SK-N-SH (cell line): ENCODE measurements around the gene ASMTL.
"Not testable (repeated sequence)": the region's sequence is repeated elsewhere in the genome, so short reads cannot be mapped to it uniquely, and the experiment has no call there.

Experiments
- CHD2 ChIP-seq: fragments of 150-350 bp; IDR thresholded peaks from 2 replicates; pipeline ENCODE4 v1.6.1; 2018; ENCODE audit warnings: low read length; ENCODE audit not compliant: partially characterized antibody
- EP300 ChIP-seq, 2 experiments: IDR thresholded peaks; 2 replicates each; pipeline versions ENCODE4 v1.4.0 to v1.6.1; 2012; ENCODE audit warnings: borderline replicate concordance in 1 of 2, low read depth in 1 of 2, low read length in 1 of 2
- FOXM1 ChIP-seq: IDR thresholded peaks from 2 replicates; pipeline ENCODE4 v1.4.0; 2012; ENCODE audit warnings: low read depth, mild to moderate bottlenecking
- RAD21 ChIP-seq: IDR thresholded peaks from 2 replicates; pipeline ENCODE4 v1.6.1; 2012; ENCODE audit warnings: mild to moderate bottlenecking, low read length
- RCOR1 ChIP-seq: fragments of 150-350 bp; IDR thresholded peaks from 2 replicates; pipeline ENCODE4 v1.6.1; 2017; ENCODE audit warnings: antibody characterized with exemption, low read length
- TF ChIP-seq, protein P1 (sequence below): fragments of 200-600 bp; sonication (generic); IDR thresholded peaks from 2 replicates; pipeline ENCODE4 v1.6.1; 2017; ENCODE audit warnings: antibody characterized with exemption, mild to moderate bottlenecking, moderate library complexity
- TF ChIP-seq, protein P2 (sequence below): IDR thresholded peaks from 2 replicates; pipeline ENCODE4; 2012
- TF ChIP-seq, protein P3 (sequence below): fragments of 150-350 bp; IDR thresholded peaks from 2 replicates; pipeline ENCODE4 v1.6.1; 2017; ENCODE audit warnings: antibody characterized with exemption, low read length, low read depth, borderline replicate concordance

DNA sequence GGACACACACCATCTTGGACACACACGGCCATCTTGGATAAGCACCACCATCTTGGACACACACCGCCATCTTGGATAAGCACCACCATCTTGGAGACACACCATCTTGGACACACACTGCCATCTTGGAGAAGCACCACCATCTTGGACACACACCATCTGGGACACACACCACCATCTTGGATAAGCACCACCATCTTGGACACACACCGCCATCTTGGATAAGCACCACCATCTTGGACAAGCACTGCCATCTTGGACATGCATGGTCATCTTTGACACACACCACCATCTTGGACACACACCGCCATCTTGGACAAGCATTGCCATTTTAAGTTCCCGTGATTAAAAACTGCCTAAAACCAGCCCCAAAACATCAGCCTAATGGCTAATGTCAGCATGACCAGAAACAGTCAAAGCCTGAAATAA is 4.1 kb downstream of the ASMTL start:
- TF ChIP-seq, protein P1, sequence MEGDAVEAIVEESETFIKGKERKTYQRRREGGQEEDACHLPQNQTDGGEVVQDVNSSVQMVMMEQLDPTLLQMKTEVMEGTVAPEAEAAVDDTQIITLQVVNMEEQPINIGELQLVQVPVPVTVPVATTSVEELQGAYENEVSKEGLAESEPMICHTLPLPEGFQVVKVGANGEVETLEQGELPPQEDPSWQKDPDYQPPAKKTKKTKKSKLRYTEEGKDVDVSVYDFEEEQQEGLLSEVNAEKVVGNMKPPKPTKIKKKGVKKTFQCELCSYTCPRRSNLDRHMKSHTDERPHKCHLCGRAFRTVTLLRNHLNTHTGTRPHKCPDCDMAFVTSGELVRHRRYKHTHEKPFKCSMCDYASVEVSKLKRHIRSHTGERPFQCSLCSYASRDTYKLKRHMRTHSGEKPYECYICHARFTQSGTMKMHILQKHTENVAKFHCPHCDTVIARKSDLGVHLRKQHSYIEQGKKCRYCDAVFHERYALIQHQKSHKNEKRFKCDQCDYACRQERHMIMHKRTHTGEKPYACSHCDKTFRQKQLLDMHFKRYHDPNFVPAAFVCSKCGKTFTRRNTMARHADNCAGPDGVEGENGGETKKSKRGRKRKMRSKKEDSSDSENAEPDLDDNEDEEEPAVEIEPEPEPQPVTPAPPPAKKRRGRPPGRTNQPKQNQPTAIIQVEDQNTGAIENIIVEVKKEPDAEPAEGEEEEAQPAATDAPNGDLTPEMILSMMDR = not testable (repeated sequence)
- TF ChIP-seq CHD2; RAD21; FOXM1; RCOR1; EP300 (IDR thresholded peaks at IDR 0.05; ENCODE audit: borderline replicate concordance in 1 of 2, low read depth in 1 of 2, low read length in 1 of 2): not testable (repeated sequence)
- TF ChIP-seq, protein P2, sequence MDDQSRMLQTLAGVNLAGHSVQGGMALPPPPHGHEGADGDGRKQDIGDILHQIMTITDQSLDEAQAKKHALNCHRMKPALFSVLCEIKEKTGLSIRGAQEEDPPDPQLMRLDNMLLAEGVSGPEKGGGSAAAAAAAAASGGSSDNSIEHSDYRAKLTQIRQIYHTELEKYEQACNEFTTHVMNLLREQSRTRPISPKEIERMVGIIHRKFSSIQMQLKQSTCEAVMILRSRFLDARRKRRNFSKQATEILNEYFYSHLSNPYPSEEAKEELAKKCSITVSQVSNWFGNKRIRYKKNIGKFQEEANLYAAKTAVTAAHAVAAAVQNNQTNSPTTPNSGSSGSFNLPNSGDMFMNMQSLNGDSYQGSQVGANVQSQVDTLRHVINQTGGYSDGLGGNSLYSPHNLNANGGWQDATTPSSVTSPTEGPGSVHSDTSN = not testable (repeated sequence)
- TF ChIP-seq, protein P3, sequence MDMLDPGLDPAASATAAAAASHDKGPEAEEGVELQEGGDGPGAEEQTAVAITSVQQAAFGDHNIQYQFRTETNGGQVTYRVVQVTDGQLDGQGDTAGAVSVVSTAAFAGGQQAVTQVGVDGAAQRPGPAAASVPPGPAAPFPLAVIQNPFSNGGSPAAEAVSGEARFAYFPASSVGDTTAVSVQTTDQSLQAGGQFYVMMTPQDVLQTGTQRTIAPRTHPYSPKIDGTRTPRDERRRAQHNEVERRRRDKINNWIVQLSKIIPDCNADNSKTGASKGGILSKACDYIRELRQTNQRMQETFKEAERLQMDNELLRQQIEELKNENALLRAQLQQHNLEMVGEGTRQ = not testable (repeated sequence)
